ENCODE data around the gene SSUH2. TPM values are rescaled to one million over a fixed set of nuclear protein-coding genes. Genes with fewer than 3 reads are reported as not detected.

Gene SSUH2
- total and polyA plus RNA-seq, 2 experiments from 2014 or later, result 19.7 to 21.3 TPM

- H4K20me1 ChIP-seq (ENCODE audit: insufficient read depth, poor library complexity, severe bottlenecking), result no peaks in the 10 kb centered on the region
- H3K36me3 ChIP-seq (replicated peaks; ENCODE audit: insufficient read depth, low read depth), result no peaks in the 10 kb centered on the region
- H3K9me2 ChIP-seq (replicated peaks; ENCODE audit: insufficient read depth), result no peaks in the 10 kb centered on the region
- TF ChIP-seq EZH2 (IDR thresholded peaks at IDR 0.05; ENCODE audit: borderline replicate concordance) (no peak), EZH2phosphoT487 (IDR thresholded peaks at IDR 0.05; ENCODE audit: low read depth, severe bottlenecking, unreplicated experiment) (no peak)
- TF ChIP-seq, protein P1, sequence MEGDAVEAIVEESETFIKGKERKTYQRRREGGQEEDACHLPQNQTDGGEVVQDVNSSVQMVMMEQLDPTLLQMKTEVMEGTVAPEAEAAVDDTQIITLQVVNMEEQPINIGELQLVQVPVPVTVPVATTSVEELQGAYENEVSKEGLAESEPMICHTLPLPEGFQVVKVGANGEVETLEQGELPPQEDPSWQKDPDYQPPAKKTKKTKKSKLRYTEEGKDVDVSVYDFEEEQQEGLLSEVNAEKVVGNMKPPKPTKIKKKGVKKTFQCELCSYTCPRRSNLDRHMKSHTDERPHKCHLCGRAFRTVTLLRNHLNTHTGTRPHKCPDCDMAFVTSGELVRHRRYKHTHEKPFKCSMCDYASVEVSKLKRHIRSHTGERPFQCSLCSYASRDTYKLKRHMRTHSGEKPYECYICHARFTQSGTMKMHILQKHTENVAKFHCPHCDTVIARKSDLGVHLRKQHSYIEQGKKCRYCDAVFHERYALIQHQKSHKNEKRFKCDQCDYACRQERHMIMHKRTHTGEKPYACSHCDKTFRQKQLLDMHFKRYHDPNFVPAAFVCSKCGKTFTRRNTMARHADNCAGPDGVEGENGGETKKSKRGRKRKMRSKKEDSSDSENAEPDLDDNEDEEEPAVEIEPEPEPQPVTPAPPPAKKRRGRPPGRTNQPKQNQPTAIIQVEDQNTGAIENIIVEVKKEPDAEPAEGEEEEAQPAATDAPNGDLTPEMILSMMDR (IDR thresholded peaks at IDR 0.05; ENCODE audit: poor library complexity), result no peak
- H3K27me3 ChIP-seq, result no peaks in the 10 kb centered on the region
- peaks cover 12% of the 10 kb centered on the region for H3K4me1 ChIP-seq (ENCODE audit: insufficient read depth)
- H3K79me2 ChIP-seq, result no peaks in the 10 kb centered on the region
- no peak for DNase-seq (ENCODE audit: low spot score)
- no peak overlapping the region for H3K4me3 ChIP-seq
- no peak overlapping the region for H3K27ac ChIP-seq
- no peaks in the 10 kb centered on the region for H3K9me3 ChIP-seq (ENCODE audit: low read depth)
- over 99% methylated on average over 7 of the region's 7 CpGs for WGBS (ENCODE audit: low lambda C conversion rate, missing lambda C conversion rate)
- no peak overlapping the region for H2AFZ ChIP-seq
- H3K4me2 ChIP-seq, result no peak overlapping the region
These were observed 40.6 kb downstream of the SSUH2 start for GRCh38 chr3:8604006-8604405.

- Histone ChIP-seq H3K4me3 (no peak overlapping the region), H3K4me2 (no peak overlapping the region), H3K27me3 (no peaks in the 10 kb centered on the region), H3K27ac (no peak overlapping the region), H2AFZ (no peak overlapping the region), H3K9me2 (replicated peaks; ENCODE audit: insufficient read depth) (no peaks in the 10 kb centered on the region), H3K9me3 (ENCODE audit: low read depth) (no peaks in the 10 kb centered on the region), H4K20me1 (ENCODE audit: insufficient read depth, poor library complexity, severe bottlenecking) (no peaks in the 10 kb centered on the region), H3K36me3 (replicated peaks; ENCODE audit: insufficient read depth, low read depth) (no peaks in the 10 kb centered on the region), H3K79me2 (no peaks in the 10 kb centered on the region), H3K4me1 (ENCODE audit: insufficient read depth) (peaks cover 12% of the 10 kb centered on the region)
- DNase-seq (ENCODE audit: low spot score), result no peak
- 64% methylated on average over 9 of the region's 9 CpGs for WGBS (ENCODE audit: low lambda C conversion rate, missing lambda C conversion rate)
- TF ChIP-seq EZH2phosphoT487 (IDR thresholded peaks at IDR 0.05; ENCODE audit: low read depth, severe bottlenecking, unreplicated experiment) (no peak), EZH2 (IDR thresholded peaks at IDR 0.05; ENCODE audit: borderline replicate concordance) (no peak)
- TF ChIP-seq, protein P1 (IDR thresholded peaks at IDR 0.05; ENCODE audit: poor library complexity), result no peak
These were observed 41.4 kb downstream of the SSUH2 start for GRCh38 chr3:8603115-8603710.

DNA sequence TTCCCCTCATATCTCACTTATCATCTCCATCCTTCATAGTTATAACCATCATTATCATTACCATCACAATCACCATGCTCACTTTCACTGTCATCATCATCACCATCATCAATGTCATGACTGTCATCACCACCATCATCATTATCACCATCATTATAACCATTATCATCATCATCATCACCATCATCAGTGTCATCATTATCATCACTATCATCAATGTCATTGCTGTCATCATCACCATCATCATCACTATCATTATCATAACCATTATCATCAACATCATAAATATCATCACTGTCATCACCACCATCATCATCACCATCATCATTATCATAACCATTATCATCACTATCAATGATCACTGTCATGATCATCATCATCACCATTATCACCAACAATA, 44.1 kb downstream of the SSUH2 start:
- Histone ChIP-seq H3K9me2 (replicated peaks; ENCODE audit: insufficient read depth) (no peaks in the 10 kb centered on the region), H3K27me3 (no peaks in the 10 kb centered on the region), H4K20me1 (ENCODE audit: insufficient read depth, poor library complexity, severe bottlenecking) (no peaks in the 10 kb centered on the region), H3K27ac (no peak overlapping the region), H3K4me2 (no peak overlapping the region), H3K9me3 (ENCODE audit: low read depth) (no peaks in the 10 kb centered on the region), H3K36me3 (replicated peaks; ENCODE audit: insufficient read depth, low read depth) (no peaks in the 10 kb centered on the region), H3K4me3 (no peak overlapping the region), H2AFZ (no peak overlapping the region), H3K79me2 (no peaks in the 10 kb centered on the region), H3K4me1 (ENCODE audit: insufficient read depth) (no peaks in the 10 kb centered on the region)
- no peak for TF ChIP-seq EZH2phosphoT487 (IDR thresholded peaks at IDR 0.05; ENCODE audit: low read depth, severe bottlenecking, unreplicated experiment)
- TF ChIP-seq EZH2 (IDR thresholded peaks at IDR 0.05; ENCODE audit: borderline replicate concordance), result no peak
- TF ChIP-seq, protein P1 (IDR thresholded peaks at IDR 0.05; ENCODE audit: poor library complexity), result no peak
- DNase-seq (ENCODE audit: low spot score), result no peak
